Pericardium fibroblast (primary cell): ENCODE results near the gene LRRC40. TPM values are rescaled to one million over a fixed set of nuclear protein-coding genes. Genes with fewer than 3 reads are reported as not detected.

Experiments
- total RNA-seq: library from RNA; depleted of rRNA; stranded (reverse); fragments of >200 nt; gene quantifications from 2 replicates; pipeline ENCODE4 v1.2.3, GENCODE V29; 2015

LRRC40 gene
- 11.1 and 12.1 TPM in 2 replicates for total RNA-seq

GRCh38 chr1:70205434-70206118, at the start of gene LRRC40:
LRRC40 (minus strand) TSS chr1:70205579; CDS start chr1:70205540, 39 bp downstream.

DNA sequence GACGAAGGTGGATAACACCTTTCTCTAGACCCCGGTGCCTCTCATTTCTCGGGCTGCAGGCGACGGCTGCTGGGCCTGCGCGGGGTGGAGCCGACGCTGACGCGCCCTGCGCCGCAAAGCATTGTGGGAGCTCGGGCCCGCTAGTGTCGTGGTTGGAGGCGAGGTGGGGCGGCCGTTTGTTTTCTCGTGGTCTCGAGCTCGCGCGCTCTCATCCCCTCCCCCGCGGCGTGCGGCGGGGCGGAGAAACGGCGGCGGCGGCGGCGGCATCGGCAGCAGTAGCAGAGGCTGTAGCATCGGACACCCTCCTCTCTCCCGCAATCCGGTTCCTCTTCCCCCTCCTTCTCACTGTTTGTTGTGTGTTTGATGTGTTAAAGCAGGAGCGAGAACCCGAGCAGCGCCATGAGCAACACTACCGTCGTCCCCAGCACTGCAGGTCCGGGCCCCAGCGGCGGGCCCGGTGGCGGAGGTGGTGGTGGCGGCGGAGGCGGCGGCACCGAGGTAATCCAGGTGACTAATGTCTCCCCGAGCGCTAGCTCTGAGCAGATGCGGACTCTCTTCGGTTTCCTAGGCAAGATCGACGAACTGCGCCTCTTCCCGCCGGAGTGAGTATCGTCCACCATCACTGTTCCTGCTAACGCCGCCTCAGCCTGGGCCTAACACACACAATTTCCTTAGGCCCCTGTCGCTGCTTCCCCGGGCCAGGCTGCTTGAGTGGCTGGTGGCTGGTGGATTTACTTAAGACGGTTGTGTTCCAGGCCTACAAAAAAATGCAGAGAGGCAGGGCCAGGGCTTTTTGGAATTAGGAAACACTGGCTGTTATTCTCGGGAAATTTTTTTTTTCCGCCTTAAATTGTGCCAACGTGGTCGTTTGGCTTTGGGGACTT, 16.1 kb upstream of the LRRC40 start, which contains the start of gene SRSF11:
TSS of gene SRSF11 (plus strand) at position 143 of the 884 bp plus-strand sequence. CDS start at position 400, 257 bp downstream.

Other genes with a start within 250 kb of the LRRC40 start
- gene SRSF11, start 15.8 kb upstream of the LRRC40 start, total RNA-seq, result 51.9 and 68.4 TPM in 2 replicates
- gene ANKRD13C, start 149.1 kb upstream of the LRRC40 start, total RNA-seq, result 20.4 and 20.8 TPM in 2 replicates
- 9.0 and 15.3 TPM in 2 replicates for gene CTH, start 205.7 kb upstream of the LRRC40 start, total RNA-seq